B cell (primary cell): ENCODE data around the gene PACRGL. TPM values are rescaled to one million over a fixed set of nuclear protein-coding genes. Genes with fewer than 3 reads are reported as not detected.

Experiments used
- ATAC-seq: fragments of 200-7000 bp; cut with Tn5 transposase; one replicate; pipeline ENCODE4 v1.10.0; 2021; ENCODE audit warnings: low read depth, mild to moderate bottlenecking, moderate number of reproducible peaks, moderate library complexity
- CTCF ChIA-PET: fragments of 350-600 bp; sonication (Branson Sonifier 250); formaldehyde crosslinking; loops from one replicate; lab custom pipeline; 2021; ENCODE audit warnings: antibody characterized with exemption, inconsistent platforms; lab: Charles Lee
- POLR2A ChIA-PET: fragments of 350-600 bp; sonication (Branson Sonifier 250); formaldehyde crosslinking; loops from one replicate; lab custom pipeline; 2021; ENCODE audit warnings: antibody characterized with exemption; lab: Charles Lee
- DNase-seq: peaks from one replicate; pipeline ENCODE4 v3.0.0; 2013
- H2AFZ ChIP-seq: 2 replicates; pipeline ENCODE4 v1.6.1; 2012; ENCODE audit warnings: mild to moderate bottlenecking, low read depth, low read length; ENCODE audit not compliant: insufficient read depth, poor library complexity, severe bottlenecking
- H3K27ac ChIP-seq, 2 donors: 1 replicate in 1 of 2; 2 replicates in 1 of 2; pipeline ENCODE4 v1.5.1; 2012 to 2013; ENCODE audit warnings: low read length in 2 of 2, mild to moderate bottlenecking in 2 of 2, moderate library complexity in 1 of 2
- H3K27me3 ChIP-seq, 4 experiments: fragments of 200-600 bp in 1 of 4; sonication (generic) in 1 of 4; replicated peaks in 1 of 4; 1 replicate in 2 of 4; 2 replicates in 2 of 4; pipeline versions ENCODE4 v1.6.1 to v1.7.0; 2013 to 2016; ENCODE audit warnings: low read length in 3 of 4, mild to moderate bottlenecking in 2 of 4, mixed read lengths in 1 of 4, moderate library complexity in 1 of 4; ENCODE audit not compliant: insufficient read depth in 4 of 4, control insufficient read depth in 3 of 4; ENCODE audit errors: control extremely low read depth in 1 of 4
- H3K36me3 ChIP-seq, 2 experiments: replicated peaks in 1 of 2; 1 replicate in 1 of 2; 2 replicates in 1 of 2; pipeline versions ENCODE4 v1.6.1 to v1.7.1; 2013; ENCODE audit warnings: low read length in 1 of 2; ENCODE audit not compliant: insufficient read depth in 2 of 2, control insufficient read depth in 1 of 2; ENCODE audit errors: control extremely low read depth in 1 of 2, extremely low read depth in 1 of 2
- H3K4me1 ChIP-seq, 2 donors: fragments of 200-600 bp in 1 of 2; sonication (generic) in 1 of 2; 1 replicate in 1 of 2; 2 replicates in 1 of 2; pipeline versions ENCODE4 v1.5.1 to v1.6.1; 2013 to 2017; ENCODE audit warnings: low read length in 2 of 2; ENCODE audit not compliant: control insufficient read depth in 2 of 2, insufficient read depth in 2 of 2
- H3K4me2 ChIP-seq: replicated peaks from 2 replicates; pipeline ENCODE3; 2012; ENCODE audit warnings: mild to moderate bottlenecking, low read depth, low read length; ENCODE audit not compliant: poor library complexity, severe bottlenecking
- H3K4me3 ChIP-seq, 5 experiments: fragments of 200-600 bp in 1 of 5; sonication (generic) in 1 of 5; 1 replicate in 3 of 5; 2 replicates in 2 of 5; pipeline versions ENCODE4 v1.5.1 to v1.7.0; 2011 to 2016; ENCODE audit warnings: low read length in 4 of 5, mild to moderate bottlenecking in 4 of 5, low read depth in 2 of 5, control low read depth in 1 of 5, moderate library complexity in 1 of 5; ENCODE audit not compliant: insufficient read depth in 1 of 5; ENCODE audit errors: control extremely low read depth in 1 of 5, extremely low read depth in 1 of 5
- H3K79me2 ChIP-seq: fragments of 200-600 bp; sonication (generic); one replicate; pipeline ENCODE4 v1.6.0; 2016; ENCODE audit warnings: low read length; ENCODE audit not compliant: control insufficient read depth, insufficient read depth
- H3K9ac ChIP-seq: fragments of 200-600 bp; sonication (generic); 2 replicates; pipeline ENCODE4 v1.6.1; 2017; ENCODE audit warnings: mild to moderate bottlenecking, low read length, moderate library complexity
- H3K9me3 ChIP-seq, 3 donors: one replicate each; pipeline versions ENCODE4 v1.6.1 to v1.7.1; 2013; ENCODE audit warnings: low read length in 2 of 3; ENCODE audit not compliant: control insufficient read depth in 2 of 3, insufficient read depth in 1 of 3; ENCODE audit errors: control extremely low read depth in 1 of 3
- H4K20me1 ChIP-seq: 2 replicates; pipeline ENCODE4 v1.6.0; 2012; ENCODE audit warnings: mild to moderate bottlenecking, low read length; ENCODE audit not compliant: insufficient read depth, control insufficient read depth, poor library complexity, severe bottlenecking
- H3K27ac Mint-ChIP-seq: one replicate; pipeline ENCODE4 v1.8.0; 2021; ENCODE audit warnings: mixed read lengths
- H3K27me3 Mint-ChIP-seq: one replicate; pipeline ENCODE4 v1.8.0; 2021; ENCODE audit warnings: mixed read lengths
- H3K4me1 Mint-ChIP-seq: one replicate; pipeline ENCODE4 v1.8.0; 2021; ENCODE audit warnings: mixed read lengths
- H3K4me3 Mint-ChIP-seq: one replicate; pipeline ENCODE4 v1.8.0; 2021; ENCODE audit warnings: mixed read lengths
- H3K9me3 Mint-ChIP-seq: one replicate; pipeline ENCODE4 v1.8.0; 2022; ENCODE audit warnings: mixed read lengths; ENCODE audit not compliant: insufficient read depth
- CTCF ChIP-seq: fragments of 200-600 bp; IDR thresholded peaks from one replicate; pipeline ENCODE4 v1.8.0; 2022; ENCODE audit warnings: antibody characterized with exemption, mild to moderate bottlenecking
- EZH2 ChIP-seq: IDR thresholded peaks from 2 replicates; pipeline ENCODE4 v1.6.1; 2012; ENCODE audit warnings: borderline replicate concordance, low read depth, mild to moderate bottlenecking, moderate library complexity, low read length; ENCODE audit not compliant: insufficient read depth, poor library complexity, severe bottlenecking
- WGBS: methylation state at CpG from one replicate; pipeline ENCODE4 v1.1.5; 2013; ENCODE audit warnings: missing lambda C conversion rate; ENCODE audit not compliant: insufficient coverage; 5-methylcytosine and 5-hydroxymethylcytosine counted together
- intact Hi-C: fragments of 100-400 bp; cut with micrococcal nuclease; formaldehyde crosslinking; loops from one replicate; pipeline ENCODE4 v1.10.0; 2022
- polyA plus RNA-seq: library from polyadenylated mRNA; depleted of rRNA; stranded (reverse); fragments of >200 nt; gene quantifications from 2 replicates; pipeline ENCODE4 v1.2.3, GENCODE V29; 2012
- total RNA-seq, 2 donors: library from RNA; stranded (reverse); fragments of 120-200 nt in 1 of 2; gene quantifications; 1 replicate in 1 of 2; 2 replicates in 1 of 2; pipeline versions ENCODE4 v1.2.3 to v1.2.4, GENCODE V29; 2013 to 2022

The PACRGL gene
- total and polyA plus RNA-seq, 2 donors (not counting 1 experiment from before 2014, with no cell fraction given): 5.3 to 18.7 TPM

- 92% methylated on average over 3 of the region's 3 CpGs for WGBS
- ATAC-seq (no peak), DNase-seq (no peak)
- H3K4me1 Mint-ChIP-seq: no peaks in the 10 kb centered on the region
- Histone ChIP-seq H3K79me2 (no peaks in the 10 kb centered on the region), H3K4me3 (no peak overlapping the region), H3K27ac (no peak overlapping the region), H3K9ac (no peak overlapping the region), H3K4me1 (no peaks in the 10 kb centered on the region), H3K9me3 (no peaks in the 10 kb centered on the region), H2AFZ (no peak overlapping the region), H3K4me2 (no peak overlapping the region), H3K36me3 (no peaks in the 10 kb centered on the region), H3K27me3 (peaks cover 0 to 6% (median 0%) of the 10 kb centered on the region in 4 experiments), H4K20me1 (no peaks in the 10 kb centered on the region)
- H3K4me3 Mint-ChIP-seq: no peak overlapping the region
- ChIA-PET CTCF (interaction anchor here (0.6 to 1.3 kb wide), 6 partner anchors 10 to 2000 kb away, joined by 3 read pairs; no protein-coding TSS in a partner anchor), POLR2A (no interaction called here)
- no peak overlapping the region for H3K27ac Mint-ChIP-seq
- H3K9me3 Mint-ChIP-seq: no peaks in the 10 kb centered on the region
- peaks cover 15% of the 10 kb centered on the region for H3K27me3 Mint-ChIP-seq
- TF ChIP-seq EZH2 (no peak), CTCF (no peak)
- intact Hi-C loops: no loop called here
These were observed 17.4 kb upstream of the PACRGL start for GRCh38 chr4:20682853-20683252.

GRCh38 chr4:20683766-20684165, 16.5 kb upstream of the PACRGL start:
- H3K4me1 Mint-ChIP-seq: no peaks in the 10 kb centered on the region
- no peak overlapping the region for H3K27ac Mint-ChIP-seq
- no peaks in the 10 kb centered on the region for H3K9me3 ChIP-seq
- no peaks in the 10 kb centered on the region for H4K20me1 ChIP-seq
- H3K4me1 ChIP-seq: no peaks in the 10 kb centered on the region
- H3K27me3 ChIP-seq: peaks cover 0 to 6% (median 0%) of the 10 kb centered on the region in 4 experiments
- no peaks in the 10 kb centered on the region for H3K36me3 ChIP-seq
- DNase-seq: no peak
- H3K4me2 ChIP-seq: no peak overlapping the region
- ChIA-PET CTCF (interaction anchor here (0.6 to 2.7 kb wide), 6 partner anchors 11 to 1993 kb away, joined by 3 to 10 read pairs (median 5); no protein-coding TSS in a partner anchor), POLR2A (no interaction called here)
- H3K9me3 Mint-ChIP-seq: no peaks in the 10 kb centered on the region
- WGBS: no CpG with 5 or more reads among the region's 3 CpGs
- no peak overlapping the region for H2AFZ ChIP-seq
- intact Hi-C loops: no loop called here
- H3K9ac ChIP-seq: no peak overlapping the region
- peaks cover 16% of the 10 kb centered on the region for H3K27me3 Mint-ChIP-seq
- no peak overlapping the region for H3K4me3 ChIP-seq
- no peak for TF ChIP-seq CTCF
- TF ChIP-seq EZH2: no peak
- H3K4me3 Mint-ChIP-seq: no peak overlapping the region
- H3K79me2 ChIP-seq: no peaks in the 10 kb centered on the region
- no peak for ATAC-seq
- H3K27ac ChIP-seq: no peak overlapping the region
